AG04450 (cell line): ENCODE results near the gene SPNS3. TPM values are rescaled to one million over a fixed set of nuclear protein-coding genes. Genes with fewer than 3 reads are reported as not detected.

Experiments
- CTCF ChIA-PET: fragments of 300-600, 350-600 bp; formaldehyde crosslinking; extraction: SDS; loops from one replicate; lab custom pipeline; 2022; ENCODE audit warnings: antibody characterized with exemption, inconsistent platforms; lab: Charles Lee
- POLR2A ChIA-PET: fragments of 350-600 bp; formaldehyde crosslinking; extraction: SDS; loops from one replicate; lab custom pipeline; 2021; ENCODE audit warnings: antibody characterized with exemption, inconsistent platforms; lab: Yijun Ruan, JAX
- DNase-seq: peaks from one replicate; pipeline ENCODE4 v3.0.0-alpha.2; 2011; ENCODE audit warnings: low read depth, low spot score
- H3K27ac ChIP-seq: one replicate; pipeline ENCODE4 v1.5.1; 2012; ENCODE audit warnings: low read depth, low read length, control low read depth
- H3K27me3 ChIP-seq: one replicate; pipeline ENCODE4 v1.6.0; 2012; ENCODE audit warnings: low read length; ENCODE audit not compliant: control insufficient read depth, insufficient read depth
- H3K4me3 ChIP-seq: 2 replicates; pipeline ENCODE4 v1.5.1; 2011; ENCODE audit warnings: mild to moderate bottlenecking, low read depth, low read length, control low read depth
- H3K9me3 ChIP-seq: 2 replicates; pipeline ENCODE4 v1.5.1; 2012; ENCODE audit warnings: low read length; ENCODE audit not compliant: control insufficient read depth, insufficient read depth
- CTCF ChIP-seq: IDR thresholded peaks from 2 replicates; pipeline ENCODE4 v1.5.1; 2011; ENCODE audit warnings: low read depth, low read length, control low read depth, inconsistent platforms
- polyA plus RNA-seq: library from polyadenylated mRNA; depleted of rRNA; stranded (reverse); fragments of >200 nt; gene quantifications from 2 replicates; pipeline ENCODE4 v1.2.3, GENCODE V29; 2011; rRNA removed

The SPNS3 gene
- polyA plus RNA-seq, 1 experiment = not detected

- ChIA-PET CTCF (interaction anchor here (0.8 kb wide), 1 partner anchor 30 kb away, joined by 3 read pairs; no protein-coding TSS in a partner anchor), POLR2A (no interaction called here)
- no peak overlapping the region for H3K27ac ChIP-seq
- no peak for DNase-seq
- no peaks in the 10 kb centered on the region for H3K27me3 ChIP-seq
- H3K9me3 ChIP-seq = no peaks in the 10 kb centered on the region
- no peak for TF ChIP-seq CTCF
- H3K4me3 ChIP-seq = no peak overlapping the region
These were observed 103.1 kb downstream of the SPNS3 start for GRCh38 chr17:4536742-4537411.

Other genes starting within 250 kb of the SPNS3 start
- 38.8 and 42.8 TPM in 2 replicates for gene ANKFY1, start 170.0 kb upstream of the SPNS3 start, polyA plus RNA-seq
- 38.7 and 51.5 TPM in 2 replicates for gene UBE2G1, start 67.3 kb upstream of the SPNS3 start, polyA plus RNA-seq
- not detected in 2 replicates for gene SPNS2, start 64.9 kb downstream of the SPNS3 start, polyA plus RNA-seq
- gene MYBBP1A, start 121.4 kb downstream of the SPNS3 start, polyA plus RNA-seq = 12.5 and 14.7 TPM in 2 replicates
- gene GGT6, start 126.6 kb downstream of the SPNS3 start, polyA plus RNA-seq = not detected in 2 replicates
- gene SMTNL2, start 150.6 kb downstream of the SPNS3 start, polyA plus RNA-seq = 0.04 TPM in 1 of 2 replicates, not detected in the other
- not detected in 2 replicates for gene ALOX15, start 207.7 kb downstream of the SPNS3 start, polyA plus RNA-seq